Measurements from ENCODE around the gene ARNT2. TPM values are rescaled to one million over a fixed set of nuclear protein-coding genes. Genes with fewer than 3 reads are reported as not detected.

ARNT2 gene
- polyA plus RNA-seq, 1 of the 3 experiments (the other 2 are of a cell fraction): 17.0 TPM

- ChIA-PET CTCF (interaction anchor here (0.9 to 16.5 kb wide), 3 partner anchors 10 to 332 kb away, joined by 3 to 185 read pairs (median 4); partner anchors contain the start of gene CEMIP), POLR2A (no interaction called here)
- Histone ChIP-seq H3K9me3 (no peaks in the 10 kb centered on the region), H3K9me2 (no peaks in the 10 kb centered on the region), H3K9ac (no peak overlapping the region), H3K27ac (ENCODE audit: low read depth in 2 of 2, low read length in 1 of 2) (no peak overlapping the region), H3K36me3 (replicated peaks in 1 of 2; ENCODE audit: control insufficient read depth in 1 of 2, insufficient read depth in 2 of 2, low read length in 1 of 2) (no peaks in the 10 kb centered on the region), H3F3A (replicated peaks; ENCODE audit: insufficient read depth) (no peaks in the 10 kb centered on the region), H3K4me2 (no peak overlapping the region), H3K79me2 (ENCODE audit: insufficient read depth) (no peaks in the 10 kb centered on the region), H3K4me1 (ENCODE audit: control insufficient read depth in 1 of 2, insufficient read depth in 2 of 2, low read depth in 1 of 2, low read length in 1 of 2) (peaks cover 0 to 3% of the 10 kb centered on the region in 2 experiments; a peak in 1 of 4 replicates), H4K20me1 (ENCODE audit: insufficient read depth) (peaks cover 4% of the 10 kb centered on the region; the same call in 1 of the 2 replicates), H2AFZ (ENCODE audit: low read depth) (no peak overlapping the region), H3K27me3 (ENCODE audit: insufficient read depth) (no peaks in the 10 kb centered on the region), H3K4me3 (ENCODE audit: low read depth in 2 of 2, low read length in 1 of 2) (no peak overlapping the region)
- TF ChIP-seq USF2 (IDR thresholded peaks at IDR 0.05; ENCODE audit: borderline replicate concordance, low read depth, low read length): no peak
- TF ChIP-seq EP300 (IDR thresholded peaks at IDR 0.05; ENCODE audit: borderline replicate concordance in 1 of 2, low read depth in 1 of 2, low read length in 1 of 2): no peak
- no peak for TF ChIP-seq EZH2phosphoT487 (IDR thresholded peaks at IDR 0.05; ENCODE audit: borderline replicate concordance, low read depth)
- no peak for TF ChIP-seq RFX5 (IDR thresholded peaks at IDR 0.05; ENCODE audit: low read length)
- TF ChIP-seq NFIC (IDR thresholded peaks at IDR 0.05; ENCODE audit: borderline replicate concordance): no peak
- no peak for DNase-seq
- 83% methylated on average over 8 of the region's 13 CpGs for WGBS (ENCODE audit: low lambda C conversion rate)
Measured at GRCh38 chr15:80445300-80446041, 41.3 kb downstream of the ARNT2 start.

DNA sequence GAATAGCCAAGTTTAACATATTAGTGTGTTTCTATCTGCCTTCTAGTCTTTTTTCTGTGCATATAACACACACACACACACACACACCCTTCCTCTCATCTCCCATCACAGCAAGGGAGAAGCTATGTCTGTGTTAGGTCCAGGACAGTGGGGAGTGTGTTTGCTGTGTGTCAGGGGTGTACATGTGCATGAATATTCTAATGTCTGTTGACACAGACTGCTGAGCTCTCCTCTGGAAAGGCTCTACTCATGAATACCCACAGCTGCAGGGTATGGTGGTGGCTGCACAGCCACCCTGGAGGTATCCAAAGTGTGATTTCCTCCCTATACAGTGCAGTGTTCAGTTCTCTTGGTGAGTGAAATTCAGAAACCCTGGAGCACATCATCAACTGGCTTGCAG is 42.9 kb downstream of the ARNT2 start:
- H4K20me1 ChIP-seq (ENCODE audit: insufficient read depth): peaks cover 4% of the 10 kb centered on the region; the same call in 1 of the 2 replicates
- no peaks in the 10 kb centered on the region for H3K79me2 ChIP-seq (ENCODE audit: insufficient read depth)
- H2AFZ ChIP-seq (ENCODE audit: low read depth): no peak overlapping the region
- peaks cover 0 to 5% of the 10 kb centered on the region in 2 experiments for H3K36me3 ChIP-seq (replicated peaks in 1 of 2; ENCODE audit: control insufficient read depth in 1 of 2, insufficient read depth in 2 of 2, low read length in 1 of 2)
- no peak overlapping the region for H3K4me2 ChIP-seq
- H3K9me3 ChIP-seq: no peaks in the 10 kb centered on the region
- TF ChIP-seq RXRA (IDR thresholded peaks at IDR 0.05; ENCODE audit: borderline replicate concordance, low read depth) (no peak), RAD21 (IDR thresholded peaks at IDR 0.05; ENCODE audit: low read length) (no peak), SMC3 (IDR thresholded peaks at IDR 0.05; ENCODE audit: low read depth, low read length) (no peak), TCF12 (IDR thresholded peaks at IDR 0.05) (no peak), TAF1 (IDR thresholded peaks at IDR 0.05; ENCODE audit: borderline replicate concordance, low read depth, low read length) (no peak), NRF1 (IDR thresholded peaks at IDR 0.05; ENCODE audit: low read depth, low read length) (no peak), FOXJ3 (CRISPR knock-in tag; IDR thresholded peaks at IDR 0.05) (no peak), EZH2phosphoT487 (IDR thresholded peaks at IDR 0.05; ENCODE audit: borderline replicate concordance, low read depth) (no peak), USF2 (IDR thresholded peaks at IDR 0.05; ENCODE audit: borderline replicate concordance, low read depth, low read length) (no peak), JUND (IDR thresholded peaks at IDR 0.05) (no peak), ZBTB33 (IDR thresholded peaks at IDR 0.05; ENCODE audit: borderline replicate concordance, low read depth) (no peak), MXI1 (IDR thresholded peaks at IDR 0.05; ENCODE audit: low read depth, low read length) (no peak), MEF2A (IDR thresholded peaks at IDR 0.05; ENCODE audit: borderline replicate concordance, low read depth) (no peak), FOXM1 (IDR thresholded peaks at IDR 0.05; ENCODE audit: low read depth) (no peak), RFX5 (IDR thresholded peaks at IDR 0.05; ENCODE audit: low read length) (no peak), RCOR1 (IDR thresholded peaks at IDR 0.05; ENCODE audit: low read length) (no peak), NFIC (IDR thresholded peaks at IDR 0.05; ENCODE audit: borderline replicate concordance) (no peak)
- TF ChIP-seq, protein P1, sequence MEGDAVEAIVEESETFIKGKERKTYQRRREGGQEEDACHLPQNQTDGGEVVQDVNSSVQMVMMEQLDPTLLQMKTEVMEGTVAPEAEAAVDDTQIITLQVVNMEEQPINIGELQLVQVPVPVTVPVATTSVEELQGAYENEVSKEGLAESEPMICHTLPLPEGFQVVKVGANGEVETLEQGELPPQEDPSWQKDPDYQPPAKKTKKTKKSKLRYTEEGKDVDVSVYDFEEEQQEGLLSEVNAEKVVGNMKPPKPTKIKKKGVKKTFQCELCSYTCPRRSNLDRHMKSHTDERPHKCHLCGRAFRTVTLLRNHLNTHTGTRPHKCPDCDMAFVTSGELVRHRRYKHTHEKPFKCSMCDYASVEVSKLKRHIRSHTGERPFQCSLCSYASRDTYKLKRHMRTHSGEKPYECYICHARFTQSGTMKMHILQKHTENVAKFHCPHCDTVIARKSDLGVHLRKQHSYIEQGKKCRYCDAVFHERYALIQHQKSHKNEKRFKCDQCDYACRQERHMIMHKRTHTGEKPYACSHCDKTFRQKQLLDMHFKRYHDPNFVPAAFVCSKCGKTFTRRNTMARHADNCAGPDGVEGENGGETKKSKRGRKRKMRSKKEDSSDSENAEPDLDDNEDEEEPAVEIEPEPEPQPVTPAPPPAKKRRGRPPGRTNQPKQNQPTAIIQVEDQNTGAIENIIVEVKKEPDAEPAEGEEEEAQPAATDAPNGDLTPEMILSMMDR (IDR thresholded peaks at IDR 0.05): no peak
- H3K4me3 ChIP-seq (ENCODE audit: low read depth in 2 of 2, low read length in 1 of 2): no peak overlapping the region
- DNase-seq: no peak
- no peak overlapping the region for H3K9ac ChIP-seq
- CTCF ChIA-PET: interaction anchor here (1.4 to 16.5 kb wide), 4 partner anchors 9 to 331 kb away, joined by 3 to 185 read pairs (median 9); partner anchors contain the start of gene CEMIP
- no peaks in the 10 kb centered on the region for H3F3A ChIP-seq (replicated peaks; ENCODE audit: insufficient read depth)
- H3K27me3 ChIP-seq (ENCODE audit: insufficient read depth): no peaks in the 10 kb centered on the region
- peaks cover 0 to 6% of the 10 kb centered on the region in 2 experiments; a peak in 2 of 4 replicates for H3K4me1 ChIP-seq (ENCODE audit: control insufficient read depth in 1 of 2, insufficient read depth in 2 of 2, low read depth in 1 of 2, low read length in 1 of 2)
- no peaks in the 10 kb centered on the region for H3K9me2 ChIP-seq
- POLR2A ChIA-PET: no interaction called here
- H3K27ac ChIP-seq (ENCODE audit: low read depth in 2 of 2, low read length in 1 of 2): no peak overlapping the region
